Sciatic nerve (tissue), 2 donors: ENCODE measurements around the gene OPCML. TPM values are rescaled to one million over a fixed set of nuclear protein-coding genes. Genes with fewer than 3 reads are reported as not detected.

ENCODE experiments used
- ATAC-seq: fragments of 200-7000 bp; cut with Tn5 transposase; one replicate; pipeline ENCODE4 v1.9.1; 2020; ENCODE audit warnings: mild to moderate bottlenecking, moderate library complexity
- DNase-seq: peaks from one replicate; pipeline ENCODE4 v3.0.0-alpha.2; 2020; ENCODE audit warnings: low spot score
- intact Hi-C: fragments of 100-400 bp; cut with DNase I; formaldehyde crosslinking; loops from one replicate; pipeline ENCODE4 v1.14.2; 2022
- total RNA-seq: library from RNA; stranded (reverse); fragmentation: NEBNext Ultra II Directional; extraction: Animal tissue kit (Norgen Biotek cat#: 25700); gene quantifications from one replicate; pipeline ENCODE4 v1.2.1, GENCODE V29; 2021
- donor health status: DM: no; HTN: no; CAD: no.
- donor health status: DM: no; HTN: no; CAD: no.

The OPCML gene
- total RNA-seq, 1 donor from 2014 or later: 4.5 TPM

DNA sequence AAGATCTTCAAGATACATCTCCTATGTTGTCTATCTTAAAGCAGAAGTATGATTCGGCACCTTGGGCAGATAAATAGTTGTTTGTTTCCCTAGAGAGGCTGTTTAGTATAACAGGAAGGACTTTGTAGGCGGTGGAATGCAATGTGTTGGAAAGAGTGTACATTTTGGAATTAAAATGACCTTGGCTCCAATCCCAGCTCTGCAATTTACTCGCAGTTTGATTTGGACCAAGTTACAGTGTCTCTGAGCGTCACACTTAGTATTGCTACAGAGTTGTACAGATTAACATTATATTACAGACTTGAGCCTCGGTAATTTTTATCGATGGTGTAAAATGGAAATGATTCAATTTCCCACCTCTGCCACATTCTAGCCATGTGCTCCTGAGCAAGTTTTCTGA, 265.3 kb downstream of the OPCML start:
- intact Hi-C loops: no loop called here
- ATAC-seq (no peak), DNase-seq (no peak)

DNA sequence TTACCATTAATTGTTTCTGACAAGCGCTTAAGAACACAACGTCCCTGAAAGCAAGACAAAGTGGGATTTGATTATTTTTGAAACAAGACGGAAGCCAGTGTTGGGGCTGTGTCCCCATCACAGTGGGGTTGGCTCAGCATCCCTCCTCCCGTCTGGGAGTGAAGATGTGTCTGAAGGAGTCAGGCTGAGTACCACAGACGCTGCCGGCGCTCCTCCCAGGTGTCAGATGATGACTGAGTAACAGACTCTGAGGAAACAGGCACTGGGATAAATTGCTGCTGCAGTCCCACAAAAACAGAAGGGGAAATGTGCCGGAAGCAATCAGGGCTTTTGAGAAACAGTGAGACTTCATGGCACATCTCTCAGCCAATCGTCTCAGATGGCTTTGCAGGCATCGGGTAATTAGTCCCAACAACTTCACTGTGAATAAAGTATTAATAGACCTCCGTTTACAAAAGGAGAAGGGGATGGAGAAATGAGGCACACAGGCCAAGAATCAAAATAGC, 266.7 kb downstream of the OPCML start:
- DNase-seq: no peak
- intact Hi-C loops: no loop called here
- no peak for ATAC-seq

DNA sequence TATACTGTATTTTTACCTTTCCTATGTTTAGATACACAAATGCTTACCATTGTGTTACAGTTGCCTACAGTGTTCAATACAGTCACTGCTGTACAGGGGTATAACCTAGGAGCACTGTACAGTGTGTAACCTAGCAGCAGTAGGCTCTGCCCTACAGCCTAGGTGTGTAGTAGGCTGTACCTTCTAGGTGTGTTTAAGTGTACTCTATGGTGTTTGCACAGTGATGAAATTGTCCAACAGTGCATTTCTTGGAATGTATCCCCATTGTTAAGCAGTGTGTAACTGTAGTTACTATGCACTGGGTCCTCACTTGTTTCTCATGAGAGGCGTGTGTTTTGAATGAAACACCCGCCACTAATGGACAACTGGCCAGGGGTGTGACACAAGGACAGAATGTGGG, 269.0 kb downstream of the OPCML start:
- intact Hi-C loops: no loop called here
- DNase-seq: no peak
- ATAC-seq: no peak

DNA sequence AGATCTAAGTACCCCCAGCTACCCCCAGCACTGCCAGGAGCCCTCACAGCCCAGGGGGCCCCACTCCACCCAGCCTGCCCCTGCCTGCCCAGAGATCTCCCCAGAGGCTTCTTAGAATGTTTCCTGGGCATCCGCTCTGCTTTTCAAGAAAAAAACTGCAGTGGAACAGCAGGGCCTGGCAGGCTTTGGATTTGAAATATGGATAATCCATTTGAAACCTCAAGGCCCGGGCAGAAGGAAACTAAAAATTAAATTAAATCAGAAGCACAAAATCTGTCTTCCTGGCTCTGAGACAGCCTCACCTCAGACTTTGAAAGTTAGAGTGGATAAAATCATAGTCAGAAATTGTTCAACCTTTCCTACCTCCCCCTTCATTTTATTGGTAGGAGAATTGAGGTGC, 273.6 kb downstream of the OPCML start:
- DNase-seq: no peak
- ATAC-seq: no peak
- intact Hi-C loops: no loop called here

DNA sequence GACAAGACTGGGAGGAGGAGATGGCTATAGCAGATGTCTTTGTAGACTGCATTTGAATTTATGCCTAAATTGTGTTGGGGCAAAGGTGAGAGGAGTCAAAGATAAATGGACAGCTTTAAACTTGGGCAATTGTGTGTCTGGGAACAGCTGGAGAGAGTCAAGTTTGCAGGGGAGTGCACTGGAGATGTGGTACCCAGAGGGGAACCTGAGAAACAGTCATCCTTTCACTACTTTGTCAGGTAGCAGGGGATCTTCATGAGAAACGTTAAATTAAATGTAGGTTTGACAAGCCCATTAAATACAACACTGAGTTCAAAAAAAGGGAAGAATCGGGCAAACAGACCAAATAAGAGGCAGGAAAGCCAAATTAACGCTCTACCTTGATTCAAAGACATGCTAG, 277.7 kb downstream of the OPCML start:
- ATAC-seq (no peak), DNase-seq (no peak)
- intact Hi-C loops: no loop called here

GRCh38 chr11:133253570-133253969, 278.7 kb downstream of the OPCML start:
- DNase-seq (no peak), ATAC-seq (no peak)
- intact Hi-C loops: no loop called here

DNA sequence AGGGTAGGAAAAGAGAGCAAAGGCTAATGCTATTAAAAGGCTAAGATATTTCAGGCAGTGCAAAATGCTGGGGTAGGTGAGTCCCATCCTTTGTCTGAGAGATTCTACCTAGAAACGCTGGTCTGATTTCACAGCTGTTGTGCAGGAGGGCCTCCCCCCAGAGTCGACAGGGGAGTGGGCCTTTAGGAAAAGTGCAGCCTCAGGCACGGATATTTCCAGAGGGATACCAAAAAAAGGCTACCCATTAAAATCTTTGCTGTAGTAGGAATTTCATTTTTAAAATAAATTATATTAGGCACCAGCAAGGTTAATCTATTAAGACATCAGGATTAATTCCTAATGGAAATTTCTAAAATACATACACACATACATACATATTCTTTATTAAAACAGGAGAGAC, 280.5 kb downstream of the OPCML start:
- ATAC-seq: no peak
- no peak for DNase-seq
- intact Hi-C loops: no loop called here

DNA sequence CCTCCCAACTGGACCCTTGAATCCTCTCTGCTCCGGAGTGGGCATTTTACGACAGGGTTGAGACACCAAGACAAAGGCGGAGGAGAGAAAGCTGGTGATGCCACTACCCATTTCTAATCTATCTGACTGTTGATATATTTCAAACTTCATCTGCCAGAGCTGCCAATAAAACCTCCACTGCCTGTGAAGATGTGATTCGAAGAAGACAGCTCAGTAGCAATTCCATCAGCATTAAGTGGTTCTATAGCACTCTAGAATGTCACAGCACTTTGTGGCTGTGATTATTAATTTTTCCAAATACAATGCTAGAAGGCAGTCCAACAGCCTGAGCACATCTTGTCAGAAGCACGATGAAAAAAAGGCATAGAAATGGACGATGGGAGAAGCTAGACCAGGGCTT, 282.8 kb downstream of the OPCML start:
- no peak for ATAC-seq
- no peak for DNase-seq
- intact Hi-C loops: no loop called here

DNA sequence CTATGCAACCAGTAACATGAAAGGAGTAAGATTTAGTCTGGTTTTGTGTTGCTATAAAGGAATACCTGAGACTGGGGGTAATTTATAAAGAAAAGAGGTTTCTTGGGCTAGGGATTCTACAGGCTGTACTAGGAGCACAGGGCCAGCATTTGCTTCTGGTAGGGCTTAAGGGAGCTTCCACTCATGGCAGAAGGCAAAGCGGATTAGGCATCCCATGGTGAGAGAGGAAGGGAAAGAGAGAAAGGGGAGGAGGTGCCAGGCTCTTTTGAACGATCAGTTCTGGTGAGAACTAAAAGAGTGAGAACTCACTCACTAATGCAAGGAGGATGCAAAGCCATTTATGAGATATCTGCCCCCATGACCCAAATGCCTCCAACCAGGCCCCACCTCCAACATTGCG, 283.2 kb downstream of the OPCML start:
- intact Hi-C loops: no loop called here
- ATAC-seq (no peak), DNase-seq (no peak)

- DNase-seq (no peak), ATAC-seq (no peak)
- intact Hi-C loops: no loop called here
Measured at GRCh38 chr11:133243832-133244231, 288.5 kb downstream of the OPCML start.

GRCh38 chr11:133240908-133241655, 291.2 kb downstream of the OPCML start:
- intact Hi-C loops: no loop called here
- ATAC-seq (no peak), DNase-seq (no peak)

DNA sequence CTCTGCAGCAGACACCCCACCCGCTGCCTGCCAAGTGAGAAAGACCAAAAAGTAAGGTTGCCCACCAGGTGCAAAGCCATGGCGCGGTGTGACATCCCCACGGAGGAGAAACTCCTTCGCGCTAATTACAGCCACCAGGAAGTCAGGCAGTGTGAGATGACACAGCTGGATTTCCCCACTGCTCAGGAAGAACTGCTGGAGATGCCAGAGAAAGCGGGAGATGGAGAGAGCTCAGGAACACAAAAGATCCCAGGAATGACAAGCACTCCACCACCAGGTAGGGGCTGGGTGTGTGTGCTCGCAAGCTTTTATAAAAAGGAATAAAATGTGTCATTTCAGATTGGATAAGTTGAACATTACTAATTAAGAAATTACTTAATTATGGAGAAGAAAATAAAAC, 292.7 kb downstream of the OPCML start:
- ATAC-seq (no peak), DNase-seq (no peak)
- intact Hi-C loops: no loop called here

DNA sequence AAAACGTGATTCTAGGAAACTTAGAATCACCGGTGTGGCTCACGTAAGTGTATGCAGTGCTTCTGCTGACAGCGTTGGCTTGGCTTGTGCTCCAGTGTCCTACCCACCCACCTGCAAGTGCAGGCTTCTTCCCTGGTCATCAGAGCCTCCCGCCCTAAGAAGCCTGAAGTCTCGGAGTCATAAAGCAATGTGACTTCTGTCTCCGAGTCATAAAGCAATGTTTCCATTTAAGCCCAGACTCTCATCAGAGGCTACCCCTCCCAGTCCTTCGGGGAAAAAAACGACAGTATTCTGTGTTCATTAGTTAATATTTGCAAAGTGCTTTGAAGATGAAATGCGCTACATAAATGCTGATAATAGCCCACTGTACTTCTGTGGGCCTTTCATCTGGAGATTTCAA, 293.8 kb downstream of the OPCML start:
- DNase-seq (no peak), ATAC-seq (no peak)
- intact Hi-C loops: no loop called here

- ATAC-seq (no peak), DNase-seq (no peak)
- intact Hi-C loops: no loop called here
Measured at GRCh38 chr11:133238027-133238426, 294.3 kb downstream of the OPCML start.

DNA sequence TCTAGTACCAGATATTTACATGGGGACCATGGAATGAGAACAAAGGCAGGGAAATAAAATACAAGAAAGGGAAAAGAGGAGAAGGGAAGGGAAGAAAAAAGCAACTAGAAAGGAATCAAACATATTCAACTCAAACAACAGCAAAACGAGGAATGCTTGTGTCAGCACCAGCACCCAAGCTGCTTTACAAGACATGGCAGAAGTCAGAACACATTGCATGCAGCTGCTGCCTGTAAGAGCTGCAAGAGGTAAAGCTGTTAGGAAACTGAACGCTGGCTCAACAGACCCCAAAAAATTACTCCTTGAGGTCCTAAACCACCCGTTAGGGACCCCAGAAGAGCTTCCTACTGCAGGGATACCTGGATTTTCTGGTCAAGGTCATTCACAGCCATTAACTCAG, 296.9 kb downstream of the OPCML start:
- ATAC-seq: no peak
- no peak for DNase-seq
- intact Hi-C loops: no loop called here

DNA sequence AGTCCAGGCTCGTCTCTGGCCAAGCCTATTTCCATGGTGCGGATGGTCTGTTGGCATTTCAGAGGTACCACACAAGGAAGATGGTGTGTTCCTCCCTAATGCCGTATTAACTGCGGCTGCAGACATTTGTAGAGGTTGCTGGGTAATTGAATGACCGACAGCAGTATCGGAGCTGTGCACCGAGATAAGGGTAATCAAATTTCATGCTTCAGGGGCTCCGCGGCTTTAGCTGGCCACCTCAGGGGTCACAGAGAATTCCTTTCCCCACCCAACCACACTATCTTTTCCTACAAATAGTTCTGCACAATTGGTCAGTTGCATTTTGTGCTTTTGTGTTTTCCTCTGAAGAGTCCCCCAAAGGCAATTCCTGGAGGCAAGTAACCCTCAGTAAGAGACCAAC, 297.4 kb downstream of the OPCML start:
- intact Hi-C loops: no loop called here
- DNase-seq (no peak), ATAC-seq (no peak)

DNA sequence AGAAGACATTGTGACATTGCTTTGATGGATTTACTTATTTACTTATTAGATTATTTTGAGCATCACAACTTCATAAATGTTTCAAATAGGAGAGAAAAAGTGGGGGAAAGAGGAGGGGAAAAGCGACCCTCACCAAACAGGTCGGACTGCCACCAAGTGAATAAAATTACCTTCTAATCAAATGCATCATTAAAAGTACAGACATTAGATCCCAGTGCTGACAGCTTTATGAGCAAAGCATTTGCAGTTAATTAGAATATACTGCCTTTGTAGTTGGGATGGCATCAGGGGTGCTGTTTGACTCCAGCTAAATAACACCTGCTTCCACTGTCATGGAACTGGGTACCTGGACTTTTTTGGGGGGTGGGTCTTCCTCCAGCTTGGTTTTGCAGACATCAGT, 299.6 kb downstream of the OPCML start:
- ATAC-seq (no peak), DNase-seq (no peak)
- intact Hi-C loops: no loop called here

DNA sequence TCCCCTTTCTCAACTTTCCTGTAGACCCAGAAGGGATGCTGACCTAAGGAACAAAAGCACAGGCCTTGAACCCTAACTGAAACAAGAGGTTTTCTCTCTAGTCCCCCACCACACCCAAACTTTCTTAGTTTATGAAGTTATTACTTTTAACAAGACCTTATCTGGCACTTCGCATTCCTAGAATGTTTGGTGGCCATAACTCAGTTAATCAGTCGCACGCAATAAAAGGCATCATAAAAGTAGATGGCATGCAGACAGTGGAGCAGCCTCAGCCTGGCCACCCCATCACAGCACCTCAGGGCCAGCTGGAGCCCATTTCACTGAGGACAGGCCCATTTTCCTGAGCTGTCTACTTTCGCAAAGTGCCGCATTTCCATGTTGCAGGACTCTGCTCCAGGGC, 301.9 kb downstream of the OPCML start:
- intact Hi-C loops: no loop called here
- DNase-seq (no peak), ATAC-seq (no peak)

DNA sequence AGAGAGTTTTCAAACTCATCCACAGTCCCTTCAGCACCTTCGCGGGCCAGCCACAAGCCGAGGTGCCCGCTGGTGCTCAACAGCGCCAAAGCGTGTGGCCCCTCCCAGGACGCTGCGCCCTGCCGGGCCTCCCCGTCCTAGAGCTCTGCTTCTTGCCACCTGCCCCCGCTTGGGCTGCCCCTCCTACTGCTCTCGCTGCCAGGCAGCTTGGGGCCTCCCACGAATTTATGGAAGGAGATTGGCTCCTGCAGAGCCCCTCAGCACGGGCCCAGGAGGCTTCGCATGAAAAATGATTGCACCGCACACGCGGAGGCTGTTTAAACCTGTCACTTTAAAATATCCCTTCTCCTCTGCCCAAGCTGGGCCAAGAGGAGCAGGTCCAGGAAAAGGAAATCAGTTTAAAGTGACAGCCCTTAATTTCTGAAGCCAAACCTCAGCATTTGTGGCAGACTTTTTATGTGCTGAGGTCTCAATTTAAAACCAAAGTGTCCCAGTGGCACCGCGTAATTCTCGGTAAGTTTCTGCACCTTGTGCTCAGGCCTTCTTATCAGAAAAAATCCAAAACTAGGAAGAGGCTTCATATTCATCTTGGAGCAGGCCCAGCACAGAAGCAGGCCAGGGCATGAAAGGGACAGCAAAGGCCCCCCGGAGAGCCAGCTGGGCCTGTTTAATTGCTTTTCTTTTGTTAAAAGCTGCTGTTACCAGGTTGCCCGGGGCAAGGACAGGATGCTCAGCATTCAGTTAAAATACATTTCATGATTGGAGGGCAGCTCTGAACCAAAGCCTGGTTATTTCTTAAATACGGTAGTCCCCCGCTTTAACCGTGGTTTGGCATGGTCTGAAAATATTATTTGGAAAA, 303.6 kb downstream of the OPCML start:
- intact Hi-C loops: no loop called here
- no peak for ATAC-seq
- DNase-seq: no peak

GRCh38 chr11:133227632-133228111, 304.6 kb downstream of the OPCML start:
- DNase-seq (no peak), ATAC-seq (no peak)
- intact Hi-C loops: no loop called here
